Brain pericyte (primary cell): Measurements from ENCODE around the gene FRMPD2.
"Not testable (repeated sequence)": the region's sequence is repeated elsewhere in the genome, so short reads cannot be mapped to it uniquely, and the experiment has no call there.

Experiments
- DNase-seq: peaks from one replicate; pipeline ENCODE4 v3.0.0-alpha.2; 2012; ENCODE audit warnings: low read depth, low spot score

The FRMPD2 gene

DNA sequence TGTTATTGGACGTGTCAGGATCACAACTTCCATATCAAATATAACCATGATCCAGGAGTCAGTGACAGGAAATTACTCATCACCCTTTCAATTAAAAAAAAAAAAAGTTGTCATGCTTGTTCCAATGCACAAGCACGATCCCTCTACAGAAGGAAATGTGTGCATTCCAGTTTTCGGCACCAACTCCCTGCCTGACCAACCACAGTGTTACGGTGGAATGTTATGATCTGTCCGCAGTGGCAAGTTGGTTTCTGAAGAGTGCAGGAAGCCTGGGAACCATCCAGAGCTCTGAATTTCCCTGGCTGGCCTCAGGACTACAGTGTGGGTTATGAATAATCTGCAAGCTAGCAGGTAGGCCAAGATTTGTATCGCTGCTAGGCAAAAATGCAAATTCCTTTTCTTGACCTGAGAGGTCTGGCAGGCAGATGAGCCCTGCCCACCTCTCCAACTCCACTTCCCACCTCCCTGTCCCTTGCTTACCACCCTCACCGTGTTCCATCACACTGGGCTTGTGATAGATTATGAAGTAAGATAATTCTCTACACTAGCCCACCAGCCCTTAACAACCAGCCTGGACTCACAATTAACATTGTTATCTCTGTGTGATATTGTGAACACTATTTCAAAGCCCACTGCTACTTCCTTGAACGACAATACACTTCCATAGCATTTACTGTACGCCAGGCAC, 20.4 kb downstream of the FRMPD2 start:
- DNase-seq = no peak

DNA sequence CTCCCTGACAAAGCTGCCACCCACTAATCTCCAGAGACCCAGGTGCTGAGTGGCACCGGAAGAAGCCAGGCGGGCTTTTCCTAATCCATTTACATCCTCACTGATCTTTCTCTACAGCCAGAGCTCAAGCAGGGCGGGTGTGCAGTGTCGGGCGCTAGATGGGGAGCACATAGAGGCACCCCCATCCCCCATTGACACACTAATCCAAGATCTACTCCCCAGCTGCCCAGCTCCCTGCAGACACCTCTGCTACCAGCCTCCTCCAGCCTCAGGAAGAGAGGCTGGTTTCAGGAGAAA, 22.2 kb downstream of the FRMPD2 start:
- DNase-seq = no peak

DNA sequence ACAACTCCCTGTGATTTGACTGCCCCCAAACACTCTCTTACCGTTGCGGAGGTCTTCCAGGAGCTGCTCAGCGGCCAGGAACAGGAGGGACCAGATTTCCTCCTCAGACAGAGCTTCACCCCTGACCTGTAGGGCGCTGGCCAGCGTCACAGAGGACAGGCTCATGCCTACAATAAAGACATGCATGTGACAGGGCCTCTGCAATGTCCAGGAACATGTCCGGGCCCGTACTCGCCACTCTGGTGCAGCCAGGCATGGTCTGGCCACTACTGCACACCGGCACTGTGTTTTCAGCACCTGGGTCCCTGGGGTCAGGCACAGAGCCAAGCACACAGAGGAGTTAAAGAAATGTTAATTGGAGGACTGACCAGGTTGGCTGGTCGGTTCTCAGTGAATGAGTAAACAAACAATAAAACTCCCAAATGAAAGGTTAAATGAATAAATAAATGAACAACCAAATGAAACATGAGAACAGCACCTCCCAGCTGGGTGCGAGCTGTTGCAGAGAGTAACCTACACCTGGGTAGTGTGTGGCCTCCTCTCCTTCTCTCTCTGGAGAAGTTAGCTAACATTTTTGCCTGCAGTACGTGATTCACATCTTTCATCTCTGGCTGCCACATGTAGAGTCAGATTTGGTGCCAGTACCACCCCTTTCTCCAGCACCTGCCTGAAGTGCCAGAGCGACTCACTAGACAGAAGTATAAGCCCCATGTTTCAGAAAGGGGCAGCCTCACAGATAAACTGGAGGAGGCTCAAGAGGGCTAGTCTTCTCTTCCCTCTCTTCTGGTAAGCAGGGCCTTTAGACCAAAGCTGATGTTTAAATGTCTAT, 22.8 kb downstream of the FRMPD2 start:
- no peak for DNase-seq

DNA sequence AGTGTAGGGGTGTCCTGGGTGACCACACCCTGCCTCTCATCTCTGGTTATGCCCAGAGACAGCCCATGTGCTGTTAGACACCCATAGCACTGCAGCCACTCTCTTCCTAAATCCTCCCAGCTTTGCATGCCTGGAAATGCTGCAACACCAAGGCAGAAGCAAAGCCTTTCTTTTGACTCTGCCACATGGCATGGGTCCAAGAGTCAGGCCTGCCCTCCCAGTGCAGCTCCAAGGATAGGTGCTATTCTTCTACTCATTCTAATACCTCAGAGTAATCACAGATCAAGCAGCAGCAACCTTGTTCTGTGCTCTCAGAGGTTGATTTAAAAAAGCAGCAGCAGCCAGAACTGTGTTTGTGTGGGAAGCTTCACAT, 23.4 kb downstream of the FRMPD2 start:
- no peak for DNase-seq

DNA sequence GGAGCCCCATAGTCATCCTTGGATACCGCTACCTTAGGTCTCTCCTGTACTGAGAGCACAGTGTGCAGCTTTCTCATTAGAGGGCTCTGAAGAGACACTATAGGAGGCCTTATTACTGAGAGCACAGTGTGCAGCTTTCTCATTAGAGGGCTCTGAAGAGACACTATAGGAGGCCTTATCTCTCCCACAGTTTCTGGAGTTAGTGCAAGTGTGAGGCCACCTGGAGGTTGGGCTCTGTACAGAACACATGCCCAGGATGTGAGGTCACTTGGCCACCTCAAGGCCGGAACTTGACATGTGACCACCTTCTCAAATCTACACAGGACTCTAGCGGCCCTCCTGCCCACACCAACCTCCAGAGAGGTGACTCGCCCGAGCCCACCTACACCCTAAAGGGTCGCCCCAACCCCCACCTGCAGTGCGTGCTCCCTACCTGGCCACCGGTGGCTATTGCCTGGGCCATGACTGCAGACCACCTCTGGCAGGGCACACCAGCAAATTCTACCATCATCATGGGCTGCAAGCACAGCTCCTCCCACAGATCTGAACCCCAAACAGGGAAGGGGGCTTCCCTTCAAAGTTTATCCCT, 24.6 kb downstream of the FRMPD2 start:
- no peak for DNase-seq

DNA sequence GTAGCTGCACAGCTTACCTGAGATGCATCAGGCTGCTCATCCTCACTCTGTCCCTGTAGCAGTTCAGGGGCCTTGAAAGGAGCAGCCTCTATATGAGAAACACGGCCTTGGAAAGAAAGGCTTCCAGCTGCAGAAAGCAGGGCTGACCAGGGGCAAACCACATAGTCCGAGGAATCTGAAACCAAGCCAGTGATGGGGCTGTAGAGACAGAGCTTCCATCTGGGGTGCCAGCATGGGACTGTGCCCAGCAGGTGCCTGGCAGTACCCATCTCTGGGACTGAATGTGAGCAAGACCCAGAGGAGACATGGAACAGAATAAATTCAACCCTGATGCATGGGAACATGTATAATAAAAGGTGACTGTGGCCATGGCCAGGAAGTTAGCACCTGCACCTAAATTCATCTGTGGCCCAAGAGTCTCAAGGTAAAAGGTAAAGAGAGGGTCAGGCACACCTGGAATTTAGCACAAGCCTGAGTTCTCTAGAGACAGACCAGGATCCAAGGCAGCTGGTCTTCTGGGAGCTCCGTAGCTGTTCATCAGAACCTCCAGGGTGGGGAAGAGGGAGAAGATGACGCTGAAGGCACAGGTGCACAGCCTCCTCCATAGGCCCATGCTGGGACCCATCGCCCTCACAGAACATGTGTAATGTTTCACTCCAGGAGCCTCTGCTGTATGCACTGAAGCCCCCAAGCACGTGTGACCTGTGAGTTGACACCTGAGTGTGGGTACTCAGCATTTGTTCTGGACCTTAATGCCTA, 25.3 kb downstream of the FRMPD2 start:
- no peak for DNase-seq

DNA sequence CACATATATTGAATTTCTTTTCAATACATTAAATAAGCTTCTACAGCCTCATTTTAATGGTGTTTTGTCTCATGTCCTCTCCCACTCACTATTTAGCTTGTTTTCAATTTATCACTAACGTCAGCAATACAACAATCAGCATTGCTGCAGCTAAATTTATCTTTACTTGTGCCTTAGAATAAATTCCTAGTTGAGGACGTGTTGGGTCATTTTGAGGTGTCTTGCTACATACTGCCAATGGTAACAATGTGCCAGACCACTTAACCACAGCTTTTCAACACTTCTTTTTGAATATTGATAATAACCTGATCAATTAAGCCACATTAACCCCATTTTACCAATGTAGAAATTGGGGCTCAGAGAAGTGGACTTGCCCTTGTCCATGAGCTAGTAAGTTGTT, 26.0 kb downstream of the FRMPD2 start:
- no peak for DNase-seq

DNA sequence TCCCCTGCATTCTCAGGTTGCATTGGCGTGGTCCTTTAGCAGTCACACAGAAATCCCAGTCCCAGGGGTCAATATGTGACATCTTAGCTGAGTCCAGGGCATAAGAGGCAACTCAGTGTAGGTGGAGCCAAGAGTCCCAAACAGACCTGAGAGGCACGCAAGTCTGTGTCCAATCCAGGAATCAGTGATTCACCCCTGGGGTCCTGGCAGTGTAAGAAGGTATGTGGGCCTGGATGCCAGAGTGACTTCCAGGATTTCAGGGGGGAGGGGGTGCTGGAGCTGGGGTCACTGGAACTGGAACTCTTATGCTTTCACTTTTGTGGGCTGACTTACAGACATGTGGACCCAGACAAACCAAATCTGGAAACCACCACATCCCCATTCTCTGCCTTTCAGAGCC, 26.8 kb downstream of the FRMPD2 start:
- DNase-seq = no peak

DNA sequence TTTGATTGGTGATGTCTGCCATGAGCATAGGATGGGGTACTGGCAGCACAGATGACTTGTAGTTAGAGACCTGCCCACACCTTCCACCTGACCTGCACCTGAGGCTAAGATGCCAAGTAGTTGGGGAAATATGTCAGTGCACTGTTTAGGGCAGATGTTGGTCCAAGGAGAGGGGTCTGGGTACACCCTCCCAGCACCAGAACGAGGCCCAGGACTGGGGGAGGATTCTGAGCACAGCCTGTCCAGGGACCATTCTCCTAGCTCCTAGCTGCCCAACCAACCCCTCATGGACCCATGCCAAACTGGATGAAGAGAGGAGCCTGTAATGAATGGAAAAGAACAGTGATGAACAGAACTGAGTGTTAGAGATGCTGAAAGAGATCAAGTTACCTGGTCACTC, 28.0 kb downstream of the FRMPD2 start:
- DNase-seq = no peak

DNA sequence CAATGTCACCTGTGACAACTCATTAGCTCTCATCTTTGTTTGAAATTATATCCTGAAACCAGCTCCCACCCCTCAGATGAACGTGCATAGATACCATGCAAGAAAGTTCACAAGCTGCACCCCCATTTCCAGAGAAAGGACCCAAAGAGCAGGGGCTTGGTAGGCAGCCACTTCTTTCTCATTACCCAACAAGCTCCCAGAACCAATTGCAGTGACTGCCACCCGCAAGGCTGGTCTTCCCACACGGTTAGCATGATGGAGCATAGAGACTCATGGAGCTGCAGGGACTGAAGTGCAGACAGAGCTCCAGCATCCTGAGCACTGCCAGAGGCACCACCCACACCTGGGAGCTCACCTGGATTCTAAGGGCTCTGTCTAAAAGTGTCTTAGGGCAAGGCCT, 28.5 kb downstream of the FRMPD2 start:
- DNase-seq = no peak

DNA sequence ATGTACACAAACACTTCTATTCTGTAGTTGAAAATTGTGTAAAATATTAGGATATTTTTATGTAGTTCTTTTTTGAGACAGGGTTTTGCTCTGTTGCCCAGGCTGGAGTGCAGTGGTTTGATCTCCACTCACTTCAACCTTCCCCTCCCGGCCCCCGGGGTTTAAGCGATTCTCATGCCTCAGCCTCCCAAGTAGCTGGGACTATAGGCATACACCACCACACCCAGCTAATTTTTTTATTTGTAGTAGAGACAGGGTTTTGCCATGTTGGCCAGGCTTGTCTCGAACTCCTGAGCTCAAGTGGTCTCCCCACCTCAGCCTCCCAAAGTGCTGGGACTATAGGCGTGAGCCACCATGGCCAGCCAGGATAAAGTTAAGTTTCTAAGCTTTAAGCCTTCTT, 30.6 kb downstream of the FRMPD2 start:
- DNase-seq = not testable (repeated sequence)

DNA sequence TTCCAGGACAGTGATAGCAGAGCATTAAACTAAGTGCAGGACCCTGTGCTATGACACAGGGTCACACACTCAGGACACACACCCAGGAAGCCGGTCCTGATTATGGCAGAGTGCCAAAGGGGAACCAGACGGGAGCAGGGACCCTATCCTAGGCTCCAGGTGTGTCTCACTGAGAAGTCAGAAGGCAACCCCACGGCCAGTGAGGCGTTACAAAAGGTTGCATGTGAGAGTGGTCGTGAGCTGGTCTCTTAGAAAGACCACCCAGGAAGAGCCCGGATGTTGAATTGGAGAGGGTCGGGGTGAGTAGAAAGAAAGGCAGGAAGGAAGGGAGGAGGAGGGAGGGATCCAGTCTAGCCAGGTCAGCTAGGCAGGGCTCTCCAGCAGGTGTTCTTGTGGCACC, 31.0 kb downstream of the FRMPD2 start:
- no peak for DNase-seq

DNA sequence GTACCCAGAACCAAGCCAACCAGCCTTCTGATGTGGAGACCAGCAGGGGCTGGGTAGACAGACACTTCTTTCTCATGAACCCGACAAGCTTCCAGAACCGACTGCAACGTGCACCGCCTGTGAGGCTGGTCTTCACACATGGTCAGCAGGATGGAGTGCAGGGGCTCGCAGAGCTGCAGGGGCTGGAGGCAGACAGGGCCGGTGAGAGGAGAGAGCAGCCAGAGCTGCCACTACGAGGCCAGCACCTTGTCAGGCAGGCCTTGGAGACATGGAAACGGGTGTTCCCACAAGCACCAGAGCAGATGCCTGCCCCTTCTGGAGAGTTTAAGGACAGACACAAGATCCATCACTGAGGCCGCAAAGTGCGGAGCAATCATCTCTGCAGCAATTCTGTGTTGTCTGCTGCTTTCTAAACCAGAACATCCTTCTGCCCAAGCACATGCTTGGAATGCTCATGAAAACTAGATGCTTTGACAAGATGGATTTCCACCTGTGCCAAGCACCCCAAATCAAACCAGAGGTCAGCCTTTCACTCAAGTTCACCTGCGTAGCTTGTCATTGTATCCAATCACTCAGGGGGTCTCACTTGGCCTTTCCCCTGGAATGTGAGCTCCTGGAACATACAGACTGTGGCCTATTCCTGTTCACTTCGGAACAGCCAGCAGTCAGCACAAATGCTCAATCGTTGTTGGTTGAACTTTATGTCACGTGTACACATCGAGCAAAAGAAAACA, 32.2 kb downstream of the FRMPD2 start:
- no peak for DNase-seq

DNA sequence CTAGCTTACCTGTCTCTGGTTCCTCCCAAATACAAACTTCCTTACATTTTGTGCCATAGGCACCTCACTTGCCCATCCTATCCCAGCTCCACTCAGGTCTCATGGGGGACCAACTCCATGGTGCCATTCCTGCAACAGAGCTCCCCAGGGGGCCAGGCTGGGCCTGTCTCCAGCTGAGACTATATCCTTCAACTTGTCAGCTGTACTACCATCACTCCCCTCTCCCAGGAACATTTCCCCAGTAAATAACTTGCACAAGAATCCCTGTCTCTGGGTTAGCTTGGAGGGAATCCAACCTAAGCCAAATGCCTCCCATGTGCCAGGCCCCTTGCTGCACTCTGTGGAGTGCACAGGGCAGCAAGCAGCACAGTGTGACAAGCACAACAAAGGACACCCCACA, 33.2 kb downstream of the FRMPD2 start:
- DNase-seq = no peak

DNA sequence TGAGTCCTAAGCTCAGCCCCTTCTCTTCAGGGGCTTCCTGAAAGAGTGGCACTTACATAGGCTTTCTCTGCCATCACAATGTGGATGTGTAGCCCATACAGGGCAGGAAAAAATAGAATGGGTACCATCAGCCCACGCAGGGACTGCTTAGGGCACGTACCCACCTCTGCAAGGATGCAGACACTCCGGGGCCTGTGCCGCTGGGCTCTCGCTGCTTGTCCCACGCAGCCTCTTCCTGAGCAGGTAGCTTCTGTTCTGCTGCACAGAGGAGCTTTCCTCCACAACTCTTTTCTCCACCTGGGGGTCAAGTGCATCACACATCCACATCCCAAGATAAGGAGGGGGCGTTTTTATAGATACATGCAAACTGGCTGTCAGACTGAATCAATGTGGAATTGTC, 34.3 kb downstream of the FRMPD2 start:
- DNase-seq = no peak

DNA sequence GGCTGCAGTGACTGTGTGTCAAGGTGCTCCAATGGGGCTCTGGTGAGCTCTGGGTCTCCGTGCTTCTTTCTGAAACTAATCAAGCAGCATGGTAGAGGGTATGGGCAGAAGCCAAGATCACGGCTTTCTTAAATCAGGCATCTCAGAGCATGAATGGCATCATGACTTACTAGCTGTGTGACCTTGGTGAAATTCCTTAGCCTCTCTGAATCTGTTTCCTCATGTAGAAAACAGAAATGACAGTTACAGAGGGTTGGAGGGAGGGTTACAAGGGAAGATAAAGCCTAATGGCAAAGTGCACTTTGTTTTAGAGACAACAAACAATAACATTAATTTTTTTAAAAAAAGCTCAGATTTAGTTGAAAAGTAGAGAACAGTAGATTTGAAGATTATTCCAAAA, 34.9 kb downstream of the FRMPD2 start:
- DNase-seq = no peak

DNA sequence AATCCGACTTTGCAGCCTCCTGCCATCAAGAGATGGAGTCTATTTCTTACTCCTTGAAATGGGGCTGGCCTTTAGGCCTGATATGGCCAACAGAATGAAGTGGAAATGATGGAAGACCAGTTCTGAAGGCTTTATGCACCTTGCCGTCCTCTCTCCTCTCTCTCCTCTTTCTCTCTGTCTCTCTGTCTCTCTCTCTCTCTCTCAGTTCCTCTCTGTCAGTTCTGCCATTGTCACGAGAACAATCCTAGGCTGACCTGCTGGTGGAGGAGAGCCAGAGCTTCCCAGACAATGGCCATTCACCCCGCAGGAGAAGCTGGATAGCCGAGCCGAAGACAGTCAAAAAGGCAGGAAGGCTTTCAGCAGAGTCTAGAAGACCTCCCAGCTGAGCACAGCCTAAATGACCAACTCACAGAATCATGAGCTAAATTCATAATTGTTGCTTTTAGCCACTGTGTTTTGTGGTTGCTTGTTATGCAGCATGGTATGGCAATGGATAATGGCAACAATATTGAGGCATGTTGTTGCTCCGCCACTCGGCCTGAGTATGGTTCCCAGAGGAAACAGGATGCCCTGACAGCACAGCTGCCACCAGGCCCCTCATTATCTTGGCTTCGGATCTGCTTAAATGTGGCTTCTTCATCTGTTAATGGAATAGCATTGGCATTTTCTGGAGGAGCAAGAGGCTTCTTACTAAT, 35.5 kb downstream of the FRMPD2 start:
- no peak for DNase-seq

DNA sequence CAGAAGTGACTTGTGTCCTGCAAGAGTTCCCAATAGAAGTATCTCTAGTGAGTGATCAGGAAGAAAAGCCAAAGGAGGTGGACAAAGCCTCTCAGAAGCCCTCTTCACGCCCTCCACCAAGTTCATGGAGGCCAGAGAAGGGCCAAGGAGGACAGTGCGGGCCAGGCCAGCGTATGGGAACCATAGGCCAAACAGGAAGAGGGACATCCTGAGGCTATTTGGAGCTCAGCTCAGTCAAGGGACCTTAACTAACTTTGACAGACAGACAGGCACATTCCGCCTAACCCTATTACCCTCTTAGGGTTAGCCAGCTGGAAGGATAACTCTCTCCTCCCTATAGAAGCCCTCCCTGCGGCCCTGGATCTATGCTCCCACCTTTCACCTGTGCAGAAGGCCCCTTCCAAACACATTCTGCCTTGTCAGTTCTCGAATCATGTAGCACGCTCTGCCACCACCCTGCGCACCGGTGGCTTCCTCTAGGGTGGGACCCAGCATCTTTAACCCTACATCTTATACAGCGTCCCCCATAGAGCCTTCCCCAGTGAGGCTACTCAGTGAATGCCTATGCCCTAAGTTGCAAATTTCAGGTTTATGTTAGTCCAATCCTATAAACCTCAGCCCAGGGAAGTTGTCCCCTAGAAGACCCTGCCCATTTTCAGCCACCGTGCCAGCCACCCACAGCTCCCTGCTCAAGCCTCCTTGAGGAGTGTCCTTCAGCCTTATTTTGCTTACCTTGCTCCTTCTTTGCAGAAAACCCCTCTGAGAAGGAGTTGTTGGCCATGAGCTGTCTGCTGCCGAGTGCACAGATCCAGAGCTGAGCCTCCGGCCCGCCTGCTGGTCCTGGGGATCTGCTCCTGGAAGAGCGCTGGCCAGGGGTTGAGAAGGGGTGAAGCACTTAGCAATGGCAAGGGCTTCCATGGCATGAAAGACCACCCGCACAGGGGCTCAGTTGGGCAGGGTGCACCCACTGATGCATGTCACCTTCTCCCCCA, 36.9 kb downstream of the FRMPD2 start:
- DNase-seq = no peak

DNA sequence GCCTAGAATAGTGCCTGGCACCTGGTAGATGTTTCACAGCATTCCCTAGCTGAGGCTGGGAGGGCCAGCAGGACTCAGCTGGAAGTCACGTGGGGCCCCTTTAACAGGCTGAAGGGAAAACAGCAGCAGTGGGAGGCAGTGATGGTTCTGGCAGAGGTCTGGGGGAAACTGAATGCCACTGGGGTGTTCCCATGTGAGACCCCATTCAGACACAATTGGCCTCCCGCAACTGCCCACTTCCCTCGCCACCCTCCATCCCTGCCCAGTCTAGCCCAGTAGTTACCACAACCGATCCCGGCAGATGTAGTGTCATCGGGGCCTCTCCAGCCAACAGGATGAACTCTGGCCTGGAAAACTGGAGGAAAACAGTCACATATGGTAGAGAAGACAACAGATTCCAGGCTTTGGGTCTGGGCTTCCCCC, 38.3 kb downstream of the FRMPD2 start:
- no peak for DNase-seq

DNA sequence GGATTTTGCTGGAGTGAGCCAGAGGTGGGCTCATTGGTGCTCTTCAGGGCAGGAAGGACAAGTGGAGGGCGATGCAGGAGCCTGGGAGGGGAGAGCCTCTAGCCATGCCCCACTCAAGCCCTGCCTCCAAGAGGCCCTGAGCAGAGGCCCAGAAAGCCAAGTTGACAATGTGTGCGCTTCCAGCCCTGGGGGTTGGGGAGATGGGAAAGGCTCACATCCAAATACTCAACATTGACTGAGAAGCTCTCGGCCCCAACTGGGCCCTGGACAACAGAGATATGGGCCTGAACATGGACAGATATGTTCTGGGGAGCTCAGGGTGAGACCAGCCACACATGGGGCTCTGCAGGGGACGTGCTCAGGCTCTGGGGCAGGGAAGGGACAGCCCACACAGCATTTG, 39.0 kb downstream of the FRMPD2 start:
- no peak for DNase-seq
